GM23338 (cell line): ENCODE data around the gene VPS37B. TPM values are rescaled to one million over a fixed set of nuclear protein-coding genes. Genes with fewer than 3 reads are reported as not detected.
A peak's percentile ranks its signal among the peaks of the same experiment; 100 is the strongest.

Experiments used
- ATAC-seq: fragments of 200-7000 bp; cut with Tn5 transposase; 3 replicates; pipeline ENCODE4 v1.9.1; 2020
- DNase-seq: peaks from one replicate; pipeline ENCODE4 v3.0.0-alpha.2; 2015; ENCODE audit warnings: low spot score
- H2AFZ ChIP-seq: fragments of 200-600 bp; sonication (generic); 2 replicates; pipeline ENCODE4 v1.8.0; 2016; ENCODE audit warnings: antibody characterized with exemption, mild to moderate bottlenecking, moderate library complexity
- H3F3A ChIP-seq: fragments of 200-600 bp; sonication (generic); replicated peaks from 2 replicates; pipeline ENCODE4 v1.8.0; 2017; ENCODE audit warnings: antibody characterized with exemption, mixed run types, low read depth
- H3K27ac ChIP-seq: fragments of 200-600 bp; sonication (generic); 2 replicates; pipeline ENCODE4 v1.6.1; 2016; ENCODE audit warnings: low read depth
- H3K27me3 ChIP-seq: fragments of 200-600 bp; sonication (generic); 2 replicates; pipeline ENCODE4 v1.8.0; 2016; ENCODE audit warnings: mild to moderate bottlenecking, mixed run types, moderate library complexity; ENCODE audit not compliant: insufficient read depth
- H3K36me3 ChIP-seq: fragments of 200-600 bp; sonication (generic); 2 replicates; pipeline ENCODE4 v1.8.0; 2016; ENCODE audit warnings: mild to moderate bottlenecking; ENCODE audit not compliant: insufficient read depth
- H3K4me1 ChIP-seq: fragments of 200-600 bp; sonication (generic); 2 replicates; pipeline ENCODE4 v1.8.0; 2016; ENCODE audit warnings: mild to moderate bottlenecking, moderate library complexity; ENCODE audit not compliant: insufficient read depth
- H3K4me2 ChIP-seq: fragments of 200-600 bp; sonication (generic); 2 replicates; pipeline ENCODE4 v1.7.1; 2017; ENCODE audit warnings: mixed run types
- H3K4me3 ChIP-seq: fragments of 200-600 bp; sonication (generic); 2 replicates; pipeline ENCODE4 v1.6.1; 2016; ENCODE audit warnings: mixed run types
- H3K79me2 ChIP-seq: fragments of 200-600 bp; sonication (generic); replicated peaks from 2 replicates; pipeline ENCODE4 v1.8.0; 2017; ENCODE audit warnings: mild to moderate bottlenecking; ENCODE audit not compliant: insufficient read depth
- H3K9me2 ChIP-seq: fragments of 200-600 bp; sonication (generic); 2 replicates; pipeline ENCODE4 v1.8.0; 2017; ENCODE audit not compliant: insufficient read depth
- H4K20me1 ChIP-seq: fragments of 200-600 bp; sonication (generic); replicated peaks from 2 replicates; pipeline ENCODE4 v1.8.0; 2017; ENCODE audit warnings: mild to moderate bottlenecking; ENCODE audit not compliant: insufficient read depth
- H3K27ac Mint-ChIP-seq: 2 replicates; pipeline ENCODE4 v1.8.0; 2020; ENCODE audit warnings: inconsistent platforms, mild to moderate bottlenecking, moderate library complexity, mixed read lengths
- H3K27me3 Mint-ChIP-seq: 3 replicates; pipeline ENCODE4 v1.8.0; 2022; ENCODE audit warnings: low read depth, mild to moderate bottlenecking, moderate library complexity, mixed read lengths, inconsistent platforms; ENCODE audit not compliant: insufficient read depth, poor library complexity
- H3K36me3 Mint-ChIP-seq: 3 replicates; pipeline ENCODE4 v1.8.0; 2021; ENCODE audit warnings: low read depth, mild to moderate bottlenecking, inconsistent platforms, moderate library complexity, mixed read lengths
- H3K4me1 Mint-ChIP-seq: 3 replicates; pipeline ENCODE4 v1.8.0; 2020; ENCODE audit warnings: mild to moderate bottlenecking, inconsistent platforms, mixed read lengths
- H3K4me3 Mint-ChIP-seq: 3 replicates; pipeline ENCODE4 v1.8.0; 2021; ENCODE audit warnings: moderate library complexity, mild to moderate bottlenecking, inconsistent platforms, mixed read lengths
- H3K9me3 Mint-ChIP-seq: 3 replicates; pipeline ENCODE4 v1.8.0; 2020; ENCODE audit warnings: moderate library complexity, mild to moderate bottlenecking, inconsistent platforms, mixed read lengths
- CREB1 ChIP-seq: fragments of 250-450 bp; sonication (Bioruptor Pico); IDR thresholded peaks from 2 replicates; pipeline ENCODE4 v1.5.0; 2020; ENCODE audit warnings: low read depth, mild to moderate bottlenecking, moderate library complexity
- EZH2 ChIP-seq: fragments of 200-600 bp; sonication (generic); IDR thresholded peaks from one replicate; pipeline ENCODE4 v1.8.0; 2017; ENCODE audit warnings: antibody characterized with exemption, mild to moderate bottlenecking, low read depth; ENCODE audit not compliant: unreplicated experiment
- EZH2phosphoT487 ChIP-seq: fragments of 200-600 bp; sonication (generic); IDR thresholded peaks from one replicate; pipeline ENCODE4 v1.8.1; 2018; ENCODE audit warnings: antibody characterized with exemption; ENCODE audit not compliant: unreplicated experiment
- JUNB ChIP-seq: IDR thresholded peaks from one replicate; pipeline ENCODE4 v1.6.1; 2016; ENCODE audit warnings: antibody characterized with exemption; ENCODE audit not compliant: unreplicated experiment
- NANOG ChIP-seq: IDR thresholded peaks from 2 replicates; pipeline ENCODE4 v1.6.1; 2016; ENCODE audit warnings: antibody characterized with exemption, borderline replicate concordance
- POLR2AphosphoS5 ChIP-seq: IDR thresholded peaks from 2 replicates; pipeline ENCODE4 v1.6.1; 2016; ENCODE audit warnings: antibody characterized with exemption, low read depth
- STAT1 ChIP-seq: IDR thresholded peaks from one replicate; pipeline ENCODE4 v1.6.1; 2016; ENCODE audit warnings: antibody characterized with exemption; ENCODE audit not compliant: unreplicated experiment
- ZNF114 ChIP-seq: fragments of 250-450 bp; sonication (Bioruptor Pico); IDR thresholded peaks from 2 replicates; pipeline ENCODE4 v1.5.0; 2020; ENCODE audit warnings: mild to moderate bottlenecking, moderate library complexity
- ZNF331 ChIP-seq: fragments of 250-450 bp; sonication (Bioruptor Pico); IDR thresholded peaks from 2 replicates; pipeline ENCODE4 v1.5.0; 2020; ENCODE audit warnings: low read depth, mild to moderate bottlenecking, moderate library complexity
- polyA plus RNA-seq: library from polyadenylated mRNA; unstranded; fragments of >200 nt; fragmentation: Nextera tagmentation; extraction: Ambion mirVana; gene quantifications from 2 replicates; pipeline ENCODE4 v1.2.1, GENCODE V29; 2016
- total RNA-seq: library from RNA; depleted of rRNA; stranded (reverse); fragments of >200 nt; shearing (Covaris generic); gene quantifications from 2 replicates; pipeline ENCODE4 v1.2.3, GENCODE V29; 2014
- TF ChIP-seq, protein P1 (sequence below): fragments of 250-450 bp; sonication (Bioruptor Pico); IDR thresholded peaks from 2 replicates; pipeline ENCODE4 v1.5.0; 2020; ENCODE audit warnings: mild to moderate bottlenecking, moderate library complexity
- TF ChIP-seq, protein P2 (sequence below): IDR thresholded peaks from one replicate; pipeline ENCODE4 v1.6.1; 2018; ENCODE audit warnings: antibody characterized with exemption; ENCODE audit not compliant: unreplicated experiment
- TF ChIP-seq, protein P3 (sequence below): IDR thresholded peaks from 2 replicates; pipeline ENCODE4 v1.6.1; 2016; ENCODE audit warnings: antibody characterized with exemption
- TF ChIP-seq, protein P4 (sequence below), 2 experiments: fragments of 200-600 bp in 1 of 2; sonication (generic) in 1 of 2; conservative IDR thresholded peaks; 2 replicates each; pipeline versions ENCODE4 v1.5.1 to v1.6.1; 2016 to 2017; ENCODE audit warnings: antibody characterized with exemption in 2 of 2, low read depth in 2 of 2, mild to moderate bottlenecking in 2 of 2, moderate library complexity in 1 of 2

The VPS37B gene
- total and polyA plus RNA-seq, 2 experiments from 2014 or later = 6.7 to 10.9 TPM

DNA sequence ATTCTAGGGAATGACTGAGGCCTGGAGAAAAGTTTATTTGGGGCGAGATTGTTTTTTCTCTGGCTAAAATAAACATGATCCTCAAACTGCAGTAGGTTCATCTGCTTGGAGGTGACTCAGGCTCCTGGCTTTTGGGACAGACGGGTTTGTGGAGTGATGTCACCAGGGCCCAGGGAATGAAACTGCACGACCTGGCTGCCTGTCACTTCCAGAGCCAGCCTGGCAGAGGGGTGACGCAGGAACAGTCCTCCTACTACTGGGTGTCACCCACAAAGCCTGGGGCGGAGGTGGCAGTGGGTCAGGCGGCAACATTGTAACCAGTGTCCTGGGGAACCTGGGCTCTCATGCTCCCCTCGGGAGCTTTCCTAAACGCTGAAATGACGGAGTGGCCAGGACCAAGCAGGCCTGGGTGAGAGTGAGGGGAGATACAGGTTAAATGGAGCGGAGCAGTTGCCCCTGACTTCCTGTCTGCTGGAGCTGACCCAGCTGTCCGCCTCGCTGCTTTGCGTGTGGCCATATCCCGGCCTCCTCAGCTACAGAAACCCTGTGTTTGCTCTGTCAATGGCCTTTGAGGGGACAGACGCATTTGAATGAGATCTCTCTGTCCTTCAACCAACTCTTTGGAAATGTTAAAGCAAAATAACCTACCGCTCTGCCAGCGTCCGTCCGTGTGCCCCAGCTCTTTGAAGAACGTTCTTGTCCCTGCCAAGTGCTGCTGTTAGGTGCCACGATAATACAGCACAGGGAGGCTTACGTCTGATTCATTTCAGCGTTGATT, 54.2 kb downstream of the VPS37B start:
- Histone ChIP-seq H2AFZ (no peak overlapping the region), H3K36me3 (no peaks in the 10 kb centered on the region), H3K79me2 (peaks cover 7% of the 10 kb centered on the region), H3K9me2 (no peaks in the 10 kb centered on the region), H3F3A (no peaks in the 10 kb centered on the region), H3K4me2 (no peak overlapping the region), H3K4me3 (no peak overlapping the region), H3K27me3 (peaks cover 20% of the 10 kb centered on the region), H3K4me1 (peaks cover 10% of the 10 kb centered on the region), H3K27ac (no peak overlapping the region), H4K20me1 (peaks cover 20% of the 10 kb centered on the region)
- Mint-ChIP-seq H3K4me1 (peaks cover 28% of the 10 kb centered on the region), H3K27me3 (peaks cover 38% of the 10 kb centered on the region), H3K36me3 (no peaks in the 10 kb centered on the region; the same call in 2 of the 3 replicates), H3K9me3 (no peaks in the 10 kb centered on the region), H3K4me3 (no peak overlapping the region; the same call in 2 of the 3 replicates), H3K27ac (no peak overlapping the region)
- TF ChIP-seq POLR2AphosphoS5 (no peak), EZH2 (no peak), STAT1 (no peak), ZNF331 (CRISPR knock-in tag) (no peak), EZH2phosphoT487 (no peak), CREB1 (CRISPR knock-in tag) (no peak), ZNF114 (no peak), JUNB (no peak), NANOG (no peak)
- TF ChIP-seq, protein P1, sequence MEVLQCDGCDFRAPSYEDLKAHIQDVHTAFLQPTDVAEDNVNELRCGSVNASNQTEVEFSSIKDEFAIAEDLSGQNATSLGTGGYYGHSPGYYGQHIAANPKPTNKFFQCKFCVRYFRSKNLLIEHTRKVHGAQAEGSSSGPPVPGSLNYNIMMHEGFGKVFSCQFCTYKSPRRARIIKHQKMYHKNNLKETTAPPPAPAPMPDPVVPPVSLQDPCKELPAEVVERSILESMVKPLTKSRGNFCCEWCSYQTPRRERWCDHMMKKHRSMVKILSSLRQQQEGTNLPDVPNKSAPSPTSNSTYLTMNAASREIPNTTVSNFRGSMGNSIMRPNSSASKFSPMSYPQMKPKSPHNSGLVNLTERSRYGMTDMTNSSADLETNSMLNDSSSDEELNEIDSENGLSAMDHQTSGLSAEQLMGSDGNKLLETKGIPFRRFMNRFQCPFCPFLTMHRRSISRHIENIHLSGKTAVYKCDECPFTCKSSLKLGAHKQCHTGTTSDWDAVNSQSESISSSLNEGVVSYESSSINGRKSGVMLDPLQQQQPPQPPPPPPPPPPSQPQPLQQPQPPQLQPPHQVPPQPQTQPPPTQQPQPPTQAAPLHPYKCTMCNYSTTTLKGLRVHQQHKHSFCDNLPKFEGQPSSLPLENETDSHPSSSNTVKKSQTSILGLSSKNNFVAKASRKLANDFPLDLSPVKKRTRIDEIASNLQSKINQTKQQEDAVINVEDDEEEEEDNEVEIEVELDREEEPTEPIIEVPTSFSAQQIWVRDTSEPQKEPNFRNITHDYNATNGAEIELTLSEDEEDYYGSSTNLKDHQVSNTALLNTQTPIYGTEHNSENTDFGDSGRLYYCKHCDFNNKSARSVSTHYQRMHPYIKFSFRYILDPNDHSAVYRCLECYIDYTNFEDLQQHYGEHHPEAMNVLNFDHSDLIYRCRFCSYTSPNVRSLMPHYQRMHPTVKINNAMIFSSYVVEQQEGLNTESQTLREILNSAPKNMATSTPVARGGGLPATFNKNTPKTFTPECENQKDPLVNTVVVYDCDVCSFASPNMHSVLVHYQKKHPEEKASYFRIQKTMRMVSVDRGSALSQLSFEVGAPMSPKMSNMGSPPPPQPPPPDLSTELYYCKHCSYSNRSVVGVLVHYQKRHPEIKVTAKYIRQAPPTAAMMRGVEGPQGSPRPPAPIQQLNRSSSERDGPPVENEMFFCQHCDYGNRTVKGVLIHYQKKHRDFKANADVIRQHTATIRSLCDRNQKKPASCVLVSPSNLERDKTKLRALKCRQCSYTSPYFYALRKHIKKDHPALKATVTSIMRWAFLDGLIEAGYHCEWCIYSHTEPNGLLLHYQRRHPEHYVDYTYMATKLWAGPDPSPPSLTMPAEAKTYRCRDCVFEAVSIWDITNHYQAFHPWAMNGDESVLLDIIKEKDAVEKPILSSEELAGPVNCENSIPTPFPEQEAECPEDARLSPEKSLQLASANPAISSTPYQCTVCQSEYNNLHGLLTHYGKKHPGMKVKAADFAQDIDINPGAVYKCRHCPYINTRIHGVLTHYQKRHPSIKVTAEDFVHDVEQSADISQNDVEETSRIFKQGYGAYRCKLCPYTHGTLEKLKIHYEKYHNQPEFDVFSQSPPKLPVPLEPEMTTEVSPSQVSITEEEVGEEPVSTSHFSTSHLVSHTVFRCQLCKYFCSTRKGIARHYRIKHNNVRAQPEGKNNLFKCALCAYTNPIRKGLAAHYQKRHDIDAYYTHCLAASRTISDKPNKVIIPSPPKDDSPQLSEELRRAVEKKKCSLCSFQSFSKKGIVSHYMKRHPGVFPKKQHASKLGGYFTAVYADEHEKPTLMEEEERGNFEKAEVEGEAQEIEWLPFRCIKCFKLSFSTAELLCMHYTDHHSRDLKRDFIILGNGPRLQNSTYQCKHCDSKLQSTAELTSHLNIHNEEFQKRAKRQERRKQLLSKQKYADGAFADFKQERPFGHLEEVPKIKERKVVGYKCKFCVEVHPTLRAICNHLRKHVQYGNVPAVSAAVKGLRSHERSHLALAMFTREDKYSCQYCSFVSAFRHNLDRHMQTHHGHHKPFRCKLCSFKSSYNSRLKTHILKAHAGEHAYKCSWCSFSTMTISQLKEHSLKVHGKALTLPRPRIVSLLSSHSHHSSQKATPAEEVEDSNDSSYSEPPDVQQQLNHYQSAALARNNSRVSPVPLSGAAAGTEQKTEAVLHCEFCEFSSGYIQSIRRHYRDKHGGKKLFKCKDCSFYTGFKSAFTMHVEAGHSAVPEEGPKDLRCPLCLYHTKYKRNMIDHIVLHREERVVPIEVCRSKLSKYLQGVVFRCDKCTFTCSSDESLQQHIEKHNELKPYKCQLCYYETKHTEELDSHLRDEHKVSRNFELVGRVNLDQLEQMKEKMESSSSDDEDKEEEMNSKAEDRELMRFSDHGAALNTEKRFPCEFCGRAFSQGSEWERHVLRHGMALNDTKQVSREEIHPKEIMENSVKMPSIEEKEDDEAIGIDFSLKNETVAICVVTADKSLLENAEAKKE (CRISPR knock-in tag) = no peak
- TF ChIP-seq, protein P2, sequence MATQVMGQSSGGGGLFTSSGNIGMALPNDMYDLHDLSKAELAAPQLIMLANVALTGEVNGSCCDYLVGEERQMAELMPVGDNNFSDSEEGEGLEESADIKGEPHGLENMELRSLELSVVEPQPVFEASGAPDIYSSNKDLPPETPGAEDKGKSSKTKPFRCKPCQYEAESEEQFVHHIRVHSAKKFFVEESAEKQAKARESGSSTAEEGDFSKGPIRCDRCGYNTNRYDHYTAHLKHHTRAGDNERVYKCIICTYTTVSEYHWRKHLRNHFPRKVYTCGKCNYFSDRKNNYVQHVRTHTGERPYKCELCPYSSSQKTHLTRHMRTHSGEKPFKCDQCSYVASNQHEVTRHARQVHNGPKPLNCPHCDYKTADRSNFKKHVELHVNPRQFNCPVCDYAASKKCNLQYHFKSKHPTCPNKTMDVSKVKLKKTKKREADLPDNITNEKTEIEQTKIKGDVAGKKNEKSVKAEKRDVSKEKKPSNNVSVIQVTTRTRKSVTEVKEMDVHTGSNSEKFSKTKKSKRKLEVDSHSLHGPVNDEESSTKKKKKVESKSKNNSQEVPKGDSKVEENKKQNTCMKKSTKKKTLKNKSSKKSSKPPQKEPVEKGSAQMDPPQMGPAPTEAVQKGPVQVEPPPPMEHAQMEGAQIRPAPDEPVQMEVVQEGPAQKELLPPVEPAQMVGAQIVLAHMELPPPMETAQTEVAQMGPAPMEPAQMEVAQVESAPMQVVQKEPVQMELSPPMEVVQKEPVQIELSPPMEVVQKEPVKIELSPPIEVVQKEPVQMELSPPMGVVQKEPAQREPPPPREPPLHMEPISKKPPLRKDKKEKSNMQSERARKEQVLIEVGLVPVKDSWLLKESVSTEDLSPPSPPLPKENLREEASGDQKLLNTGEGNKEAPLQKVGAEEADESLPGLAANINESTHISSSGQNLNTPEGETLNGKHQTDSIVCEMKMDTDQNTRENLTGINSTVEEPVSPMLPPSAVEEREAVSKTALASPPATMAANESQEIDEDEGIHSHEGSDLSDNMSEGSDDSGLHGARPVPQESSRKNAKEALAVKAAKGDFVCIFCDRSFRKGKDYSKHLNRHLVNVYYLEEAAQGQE = no peak
- TF ChIP-seq, protein P3, sequence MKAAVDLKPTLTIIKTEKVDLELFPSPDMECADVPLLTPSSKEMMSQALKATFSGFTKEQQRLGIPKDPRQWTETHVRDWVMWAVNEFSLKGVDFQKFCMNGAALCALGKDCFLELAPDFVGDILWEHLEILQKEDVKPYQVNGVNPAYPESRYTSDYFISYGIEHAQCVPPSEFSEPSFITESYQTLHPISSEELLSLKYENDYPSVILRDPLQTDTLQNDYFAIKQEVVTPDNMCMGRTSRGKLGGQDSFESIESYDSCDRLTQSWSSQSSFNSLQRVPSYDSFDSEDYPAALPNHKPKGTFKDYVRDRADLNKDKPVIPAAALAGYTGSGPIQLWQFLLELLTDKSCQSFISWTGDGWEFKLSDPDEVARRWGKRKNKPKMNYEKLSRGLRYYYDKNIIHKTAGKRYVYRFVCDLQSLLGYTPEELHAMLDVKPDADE = no peak
- TF ChIP-seq, protein P4, sequence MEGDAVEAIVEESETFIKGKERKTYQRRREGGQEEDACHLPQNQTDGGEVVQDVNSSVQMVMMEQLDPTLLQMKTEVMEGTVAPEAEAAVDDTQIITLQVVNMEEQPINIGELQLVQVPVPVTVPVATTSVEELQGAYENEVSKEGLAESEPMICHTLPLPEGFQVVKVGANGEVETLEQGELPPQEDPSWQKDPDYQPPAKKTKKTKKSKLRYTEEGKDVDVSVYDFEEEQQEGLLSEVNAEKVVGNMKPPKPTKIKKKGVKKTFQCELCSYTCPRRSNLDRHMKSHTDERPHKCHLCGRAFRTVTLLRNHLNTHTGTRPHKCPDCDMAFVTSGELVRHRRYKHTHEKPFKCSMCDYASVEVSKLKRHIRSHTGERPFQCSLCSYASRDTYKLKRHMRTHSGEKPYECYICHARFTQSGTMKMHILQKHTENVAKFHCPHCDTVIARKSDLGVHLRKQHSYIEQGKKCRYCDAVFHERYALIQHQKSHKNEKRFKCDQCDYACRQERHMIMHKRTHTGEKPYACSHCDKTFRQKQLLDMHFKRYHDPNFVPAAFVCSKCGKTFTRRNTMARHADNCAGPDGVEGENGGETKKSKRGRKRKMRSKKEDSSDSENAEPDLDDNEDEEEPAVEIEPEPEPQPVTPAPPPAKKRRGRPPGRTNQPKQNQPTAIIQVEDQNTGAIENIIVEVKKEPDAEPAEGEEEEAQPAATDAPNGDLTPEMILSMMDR (conservative IDR thresholded peaks at IDR 0.05; ENCODE audit: low read depth in 2 of 2) = no peak
- peak; percentile 22 for ATAC-seq
- peak; percentile 39 for DNase-seq
